AML-193 (cell line): ENCODE results near the gene CDH2.

Source experiments
- DNase-seq, 2 experiments: peaks; one replicate each; lab custom pipeline; 2025; lab: John Stamatoyannopoulos, UW

CDH2 gene

DNA sequence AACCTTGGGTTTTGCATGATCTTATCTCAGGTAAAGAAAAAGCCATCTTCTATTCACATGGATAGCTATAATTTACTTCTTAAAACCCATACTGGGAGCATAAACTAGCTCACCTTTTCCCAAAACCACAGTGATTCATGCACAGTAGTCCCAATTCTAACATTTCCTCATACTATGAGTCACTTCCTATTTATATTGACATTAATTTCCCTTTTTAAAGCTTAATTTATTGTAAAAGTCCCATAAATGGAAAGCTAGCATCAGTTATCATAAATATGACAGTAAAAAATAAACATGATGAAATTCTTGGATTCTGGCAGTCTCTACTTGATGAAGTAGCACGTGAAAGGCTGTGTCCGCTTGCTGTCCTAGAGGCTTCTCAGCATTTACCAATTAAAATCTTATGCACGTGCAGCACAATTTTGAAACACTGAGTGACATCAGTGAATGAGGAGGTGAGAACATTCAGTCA is 180.1 kb downstream of the CDH2 start:
- no peak for DNase-seq

- no peak for DNase-seq
Observed at GRCh38 chr18:27995770-27996502, 181.0 kb downstream of the CDH2 start.

- DNase-seq = no peak
Observed at GRCh38 chr18:27994571-27994970, 182.4 kb downstream of the CDH2 start.

DNA sequence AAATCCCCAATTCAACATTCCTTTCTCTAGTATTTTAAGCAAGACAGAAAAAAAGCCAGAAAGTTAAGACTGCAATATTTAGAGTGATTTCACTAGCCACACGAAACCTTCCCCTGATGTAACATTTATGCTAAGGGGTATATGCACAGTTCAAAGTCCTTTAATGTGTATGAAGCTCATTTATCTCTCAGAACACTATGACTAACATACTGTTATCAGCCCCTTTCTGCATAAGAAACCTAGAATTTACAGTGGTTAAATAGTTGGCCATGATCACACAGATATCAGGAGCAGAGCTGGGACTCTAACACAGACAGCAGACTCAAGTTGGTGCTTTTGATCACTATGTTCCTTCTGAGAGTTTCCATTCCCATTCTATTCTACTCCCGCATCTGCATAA is 185.5 kb downstream of the CDH2 start:
- no peak for DNase-seq

DNA sequence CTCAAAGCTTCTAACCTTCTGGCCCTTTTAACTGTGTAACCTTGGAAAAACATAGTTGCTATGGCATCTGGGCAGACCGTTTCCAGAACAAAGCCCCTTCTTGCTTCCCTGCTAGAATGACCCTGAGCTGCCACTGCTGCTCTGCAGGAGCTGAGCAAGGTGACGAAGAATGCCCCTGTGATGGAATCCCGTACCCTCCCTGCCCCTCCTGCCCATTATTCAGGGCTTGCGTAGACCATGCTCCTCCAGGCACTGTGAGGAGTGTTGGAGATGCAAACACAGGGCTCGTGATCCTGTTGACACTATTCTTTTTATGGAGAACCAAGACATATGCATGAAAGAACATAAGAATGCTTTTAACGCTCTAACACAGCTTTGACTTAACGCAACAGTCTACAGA is 191.1 kb downstream of the CDH2 start:
- DNase-seq = no peak

- DNase-seq = no peak
Observed at GRCh38 chr18:27983780-27984179, 193.2 kb downstream of the CDH2 start.

- DNase-seq = no peak
Observed at GRCh38 chr18:27976806-27977408, 200.0 kb downstream of the CDH2 start.

GRCh38 chr18:27970321-27970720 is 206.6 kb downstream of the CDH2 start:
- no peak for DNase-seq

GRCh38 chr18:27969206-27969605 is 207.7 kb downstream of the CDH2 start:
- no peak for DNase-seq

- no peak for DNase-seq
Observed at GRCh38 chr18:27967913-27968824, 208.8 kb downstream of the CDH2 start.

GRCh38 chr18:27966881-27967280 is 210.0 kb downstream of the CDH2 start:
- no peak for DNase-seq

GRCh38 chr18:27964811-27965210 is 212.1 kb downstream of the CDH2 start:
- DNase-seq = no peak

GRCh38 chr18:27959101-27959500 is 217.8 kb downstream of the CDH2 start:
- DNase-seq = no peak

GRCh38 chr18:27956001-27956640 is 220.8 kb downstream of the CDH2 start:
- no peak for DNase-seq

DNA sequence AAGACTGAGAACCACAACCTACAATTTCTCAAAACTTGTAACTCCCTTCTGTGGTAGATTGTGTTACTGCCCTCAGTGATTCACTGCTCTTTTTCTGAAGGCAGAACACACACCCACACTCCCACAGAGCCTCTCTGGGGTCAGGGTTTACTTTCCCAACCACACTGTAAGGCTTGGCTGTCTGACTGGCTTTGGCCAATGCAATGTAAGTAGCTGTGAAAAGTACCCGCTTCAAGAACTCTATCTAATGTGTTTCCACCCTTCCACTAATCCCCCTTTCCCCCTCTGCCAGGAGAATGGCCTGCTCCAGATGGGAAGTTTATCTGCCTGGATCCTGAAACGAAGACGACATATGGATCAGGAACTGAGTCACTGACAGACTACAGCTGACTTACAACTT is 222.7 kb downstream of the CDH2 start:
- DNase-seq = no peak

DNA sequence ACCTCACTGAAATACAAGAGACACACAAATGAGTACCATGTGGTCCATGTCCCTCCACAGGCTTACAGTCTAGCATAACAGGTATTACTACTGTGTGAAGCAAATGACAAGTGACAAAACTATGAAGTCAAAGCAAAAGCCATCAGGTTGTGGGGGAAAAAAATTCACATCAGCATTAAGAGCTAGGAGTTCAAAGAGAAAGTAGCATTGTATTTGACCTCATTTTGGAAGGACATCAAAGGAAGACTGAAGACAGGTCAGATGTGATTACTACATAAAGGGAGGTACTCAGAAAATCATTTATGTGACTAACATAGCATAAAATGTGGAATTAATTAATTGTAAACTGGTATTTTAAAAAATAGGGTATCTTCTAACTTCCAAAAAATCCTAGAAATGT is 224.2 kb downstream of the CDH2 start:
- no peak for DNase-seq

DNA sequence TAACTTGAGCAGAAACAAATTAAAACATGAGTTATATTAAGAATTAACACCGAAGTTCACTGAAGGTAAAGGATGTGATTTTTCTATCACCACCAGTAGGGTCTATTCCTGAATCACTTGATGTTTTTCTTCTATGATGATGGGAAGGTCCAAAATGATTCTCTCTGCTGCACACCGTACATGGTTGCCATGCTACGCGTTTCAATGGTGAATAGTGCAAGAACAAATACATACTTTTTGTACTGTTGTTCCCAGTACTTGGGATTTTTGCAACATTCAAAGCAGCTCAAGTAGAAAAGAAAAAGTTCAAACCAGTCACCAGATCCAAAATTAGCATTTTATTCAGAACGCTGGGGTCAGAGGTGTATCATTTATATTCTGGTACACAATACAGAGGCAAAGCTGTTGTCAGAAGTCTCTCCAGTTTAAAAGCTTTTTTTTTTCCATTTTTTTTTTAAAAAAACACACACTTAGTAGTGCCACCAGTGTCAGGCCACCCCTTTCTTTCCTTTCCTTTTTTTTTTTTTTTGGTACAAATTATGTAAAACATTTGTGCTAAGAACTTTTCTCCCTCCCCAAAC is 226.2 kb downstream of the CDH2 start:
- DNase-seq = no peak

DNA sequence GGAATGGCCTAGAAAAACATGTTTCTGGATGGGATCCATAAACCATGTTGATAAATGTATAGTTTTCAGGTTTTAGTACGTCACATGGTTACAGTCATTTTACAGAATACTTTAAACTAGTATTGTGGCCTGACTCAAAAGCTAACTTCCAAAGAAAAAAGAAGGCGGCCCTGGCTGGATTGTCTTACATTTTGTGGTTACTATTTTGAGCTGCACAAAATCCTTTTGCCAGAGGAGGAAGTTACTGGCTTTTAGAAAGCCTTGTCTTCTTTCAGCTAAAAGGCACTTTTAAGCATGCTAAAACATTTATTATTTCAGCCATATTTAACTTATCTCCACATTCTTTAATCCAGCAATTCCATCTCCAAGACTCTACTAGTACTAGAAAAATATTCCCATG is 227.9 kb downstream of the CDH2 start:
- DNase-seq = no peak

DNA sequence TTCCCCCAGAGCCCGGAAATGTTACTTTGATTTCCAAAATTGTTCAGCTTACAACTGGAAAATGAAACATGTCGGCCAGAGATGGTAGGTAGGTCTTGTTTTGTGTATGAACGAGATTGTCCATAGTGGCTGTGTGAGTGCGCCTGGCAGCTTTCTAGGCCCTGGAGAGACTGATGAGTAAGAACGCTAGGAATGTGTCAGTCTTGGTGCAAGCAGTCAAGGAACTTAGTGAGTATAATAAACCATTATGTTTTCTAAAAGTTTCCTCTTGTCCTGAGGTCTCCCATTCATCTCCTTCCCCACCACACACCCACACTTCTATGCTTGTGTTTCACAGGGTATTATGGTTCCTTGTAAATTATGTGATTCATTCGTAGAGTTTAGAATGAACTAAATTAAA is 234.2 kb downstream of the CDH2 start:
- no peak for DNase-seq

- no peak for DNase-seq
Observed at GRCh38 chr18:27931535-27931934, 245.4 kb downstream of the CDH2 start.

- no peak for DNase-seq
Observed at GRCh38 chr18:27922780-27923179, 254.2 kb downstream of the CDH2 start.
